Dermis microvascular lymphatic vessel endothelial cell (primary cell): ENCODE results near the gene MOXD1. TPM values are rescaled to one million over a fixed set of nuclear protein-coding genes. Genes with fewer than 3 reads are reported as not detected.
A peak's percentile ranks its signal among the peaks of the same experiment; 100 is the strongest.
"Not testable (repeated sequence)": the region's sequence is repeated elsewhere in the genome, so short reads cannot be mapped to it uniquely, and the experiment has no call there.

ENCODE experiments used
- DNase-seq, 2 donors: peaks; one replicate each; pipeline versions ENCODE4 v3.0.0 to v3.0.0-alpha.2; 2010; ENCODE audit warnings: low read depth in 2 of 2
- total RNA-seq: library from RNA; depleted of rRNA; stranded (reverse); fragments of >200 nt; gene quantifications from 2 replicates; pipeline ENCODE4 v1.2.1, GENCODE V29; 2014

MOXD1 gene
- total RNA-seq, 1 donor from 2014 or later = under 0.01 TPM

DNA sequence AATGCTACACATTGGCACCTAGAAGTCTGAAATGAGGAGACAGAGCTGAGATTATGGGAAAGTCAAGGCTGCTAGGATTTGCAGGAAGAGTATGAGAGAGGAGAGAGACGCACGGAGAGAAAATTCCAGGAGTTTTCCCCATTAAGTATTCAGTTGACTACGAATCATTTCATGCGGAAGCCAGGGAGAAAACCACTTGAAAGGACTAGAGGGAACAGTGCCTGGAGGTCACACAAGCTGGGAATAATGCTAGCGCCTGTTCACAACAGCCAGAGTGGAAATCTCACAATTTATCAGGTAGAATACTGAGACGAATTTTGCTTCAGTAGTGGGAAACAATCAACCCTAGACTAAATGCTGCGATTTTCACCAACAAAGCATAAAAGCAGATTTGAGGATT is 118.6 kb downstream of the MOXD1 start:
- DNase-seq = no peak

DNA sequence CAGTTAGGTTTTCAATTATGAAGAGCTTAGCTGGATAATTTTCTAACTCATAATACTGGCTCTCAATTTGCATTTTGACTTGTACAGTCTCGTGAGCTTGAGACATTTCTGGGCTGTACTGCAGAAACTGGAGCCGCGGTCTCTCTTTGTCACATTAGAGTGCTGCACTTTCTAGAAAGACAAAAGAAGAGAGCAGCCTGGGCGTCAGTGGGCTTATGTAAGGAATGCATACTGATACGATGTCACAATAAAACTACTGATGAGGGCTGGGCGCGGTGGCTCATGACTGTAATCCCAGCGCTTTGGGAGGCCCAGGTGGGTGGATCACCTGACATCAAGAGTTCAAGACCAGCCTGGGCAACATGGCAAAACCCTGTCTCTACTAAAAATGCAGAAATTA is 120.8 kb downstream of the MOXD1 start:
- DNase-seq = no peak

DNA sequence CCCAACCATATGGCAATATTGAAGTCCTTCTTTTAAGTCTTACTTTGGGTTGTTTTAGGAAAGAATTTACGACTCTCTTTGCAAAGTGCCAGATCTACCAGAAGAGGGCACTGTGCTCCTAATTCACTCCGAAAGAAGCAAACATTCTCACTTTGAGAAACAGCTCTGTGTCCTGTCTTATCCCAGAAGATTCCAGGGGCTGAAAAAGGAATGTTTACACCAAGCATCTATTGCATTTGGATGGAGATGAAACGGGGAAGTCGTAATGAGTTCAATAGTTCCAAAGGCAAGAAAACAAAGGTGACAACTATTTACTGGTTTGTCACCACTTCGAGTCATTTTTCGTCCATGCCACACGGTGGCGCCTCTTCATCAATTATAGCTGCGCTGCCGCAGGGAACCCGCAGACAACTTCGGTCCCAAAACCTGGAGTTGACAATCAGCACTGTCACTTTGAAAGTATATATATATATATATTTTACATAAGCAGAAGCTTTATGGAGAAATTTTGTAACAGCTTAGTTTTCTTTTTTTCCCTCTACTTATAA is 121.6 kb downstream of the MOXD1 start:
- DNase-seq = peak; percentile 46 to 67

DNA sequence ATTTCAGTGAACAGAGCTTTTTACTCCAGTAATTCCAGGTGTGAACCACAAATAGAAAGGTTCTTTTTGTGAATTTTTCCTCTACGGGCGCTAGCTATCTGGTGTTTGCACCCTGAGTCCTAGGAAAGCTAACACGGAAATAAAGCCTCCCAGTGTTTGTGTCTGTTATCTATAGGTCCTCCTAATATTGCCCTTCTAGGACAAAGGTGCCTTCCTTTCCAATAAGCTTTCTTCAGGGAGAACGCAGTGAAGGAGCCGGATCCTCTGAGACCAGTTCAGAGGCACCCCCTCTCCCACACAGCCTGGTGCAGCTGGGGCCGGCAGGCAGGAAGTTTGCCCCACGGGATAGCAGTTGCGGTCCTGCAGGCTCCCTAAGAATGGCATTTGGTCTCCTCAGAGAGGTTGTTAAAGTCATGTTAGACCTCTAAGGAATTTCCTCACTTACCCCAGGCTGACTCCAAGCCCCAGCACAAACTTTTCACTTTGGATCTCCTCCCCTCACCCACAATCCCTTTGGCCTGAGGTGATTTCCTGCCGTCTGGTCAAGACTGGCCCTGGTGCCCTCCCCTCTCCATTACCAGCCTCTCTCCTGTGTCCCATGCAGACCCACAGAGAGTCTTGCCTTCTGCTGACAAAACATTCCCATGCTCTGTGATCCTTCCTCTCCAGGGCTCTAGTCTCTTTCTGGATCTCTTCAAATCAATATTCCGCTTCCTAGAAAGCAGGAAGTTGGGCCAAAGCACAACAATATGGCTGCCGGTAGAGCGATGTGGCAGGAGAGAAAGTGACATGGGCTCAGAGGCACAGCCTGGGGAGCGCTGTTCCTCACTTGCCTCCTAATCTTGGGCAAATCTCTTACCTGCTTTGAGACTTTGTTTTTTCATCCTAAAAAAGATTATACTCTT is 126.0 kb downstream of the MOXD1 start:
- DNase-seq = no peak

DNA sequence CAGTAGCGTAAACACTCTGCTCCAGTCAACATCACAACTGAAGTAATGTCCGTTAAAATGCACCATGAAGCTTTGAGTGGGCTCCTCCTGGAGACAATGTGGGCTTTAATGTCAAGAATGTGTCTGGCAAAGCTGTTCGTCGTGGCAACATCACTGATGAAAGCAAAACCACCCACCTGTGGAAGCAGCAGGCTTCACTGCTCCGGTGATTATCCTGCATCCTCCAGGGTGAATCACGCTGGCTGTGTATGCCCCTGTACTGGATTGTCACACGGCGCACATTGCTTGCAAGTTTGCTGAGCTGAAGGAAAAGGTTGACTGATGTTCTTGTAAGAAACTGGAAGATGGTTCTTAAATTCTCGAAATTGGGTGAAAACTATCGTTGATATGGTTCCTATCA is 128.5 kb downstream of the MOXD1 start:
- no peak for DNase-seq

DNA sequence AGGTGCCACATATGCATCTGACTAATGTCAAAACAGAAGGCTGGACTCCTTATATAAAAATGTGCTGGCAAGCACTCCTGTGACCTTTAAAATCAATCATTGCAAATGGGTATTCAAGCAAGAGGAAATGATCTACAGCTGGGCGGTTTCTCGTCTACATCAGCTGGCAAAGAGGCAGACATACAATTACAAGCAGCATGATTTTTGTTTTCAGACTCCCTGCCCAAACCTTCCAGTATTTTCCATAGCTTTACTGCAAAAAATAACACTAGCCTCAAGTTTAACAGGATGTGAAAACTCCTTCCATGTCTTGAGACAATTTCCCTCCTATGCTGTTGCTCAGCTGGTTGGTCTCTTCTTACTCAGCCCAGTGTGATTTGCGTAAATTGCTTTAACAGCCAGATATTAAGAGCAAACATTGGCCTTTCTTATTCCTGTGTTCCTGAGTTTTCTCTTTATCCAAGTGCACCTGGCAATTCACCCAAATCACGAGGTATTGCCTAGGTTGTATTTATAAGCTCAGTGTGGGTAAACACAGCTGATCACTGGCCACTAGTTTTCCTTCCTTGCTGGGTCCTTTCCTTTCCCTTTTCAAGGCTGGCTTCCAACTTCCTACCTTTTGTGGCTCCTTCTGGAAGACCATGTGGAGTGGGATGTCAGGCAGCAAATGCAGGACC is 130.4 kb downstream of the MOXD1 start:
- peak in 1 of 2 donors; percentile 58 for DNase-seq

DNA sequence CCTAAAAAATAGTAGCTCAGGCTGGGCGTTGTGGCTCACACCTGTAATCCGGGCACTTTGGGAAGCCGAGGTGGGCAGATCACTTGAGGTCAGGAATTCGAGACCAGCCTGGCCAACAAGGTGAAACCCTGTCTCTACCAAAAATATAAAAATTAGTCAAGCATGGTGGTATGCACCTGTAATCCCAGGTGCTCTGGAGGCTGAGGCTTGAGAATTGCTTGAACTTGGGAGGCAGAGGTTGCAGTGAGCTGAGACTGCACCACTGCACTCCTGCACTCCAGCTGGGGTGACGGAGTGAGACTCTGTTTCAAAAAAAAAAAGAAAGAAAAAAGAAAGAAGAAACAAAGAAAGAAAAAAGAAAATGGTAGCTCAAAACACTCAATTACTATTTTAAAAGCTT is 132.6 kb downstream of the MOXD1 start:
- not testable (repeated sequence) for DNase-seq

DNA sequence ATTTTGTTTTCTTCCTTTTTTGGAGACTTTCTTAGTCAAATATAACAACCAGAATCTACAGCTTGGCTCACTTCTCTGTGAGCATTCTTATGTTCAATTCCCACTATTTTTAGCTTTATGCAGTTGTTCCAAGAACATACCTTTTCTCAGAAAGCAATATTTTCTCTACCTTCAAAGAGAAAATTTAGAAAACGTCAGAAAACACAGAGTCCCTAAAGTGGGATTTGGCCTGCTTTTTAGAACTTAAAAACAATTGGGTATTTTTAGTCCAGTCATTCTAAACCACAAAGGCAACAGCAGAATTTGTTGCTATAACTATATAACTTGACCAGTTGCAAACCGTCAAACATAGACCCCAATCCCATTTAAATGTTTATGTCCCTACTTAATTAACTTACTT is 133.1 kb downstream of the MOXD1 start:
- DNase-seq = no peak

DNA sequence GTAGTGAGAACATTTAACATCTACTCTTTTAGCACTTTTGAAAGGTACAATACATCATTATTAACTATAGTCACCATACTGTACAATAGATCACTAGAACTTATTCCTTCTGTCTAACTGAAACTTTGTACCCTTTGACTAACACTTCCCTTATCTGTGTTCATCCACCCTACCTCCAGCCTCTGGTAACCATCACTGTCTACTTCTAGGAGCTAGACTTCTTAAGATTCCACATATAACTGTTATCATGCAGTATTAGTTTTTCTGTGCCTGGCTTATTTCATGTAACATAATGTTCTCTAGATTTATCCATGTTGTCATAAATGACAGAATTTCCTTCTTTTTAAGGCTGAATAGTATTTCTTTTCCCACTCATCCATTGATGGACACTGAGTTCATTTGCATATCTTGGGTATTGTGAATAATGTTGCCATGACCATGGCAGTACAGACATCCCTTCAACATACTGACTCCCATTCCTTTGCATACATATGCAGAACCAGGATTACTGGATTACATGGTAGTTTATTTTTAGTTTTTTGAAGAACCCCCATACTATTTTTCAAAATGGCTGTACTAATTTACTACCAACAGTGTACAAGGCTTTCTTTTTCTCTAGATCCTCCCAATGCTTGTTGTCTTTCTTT is 135.7 kb downstream of the MOXD1 start:
- no peak for DNase-seq

DNA sequence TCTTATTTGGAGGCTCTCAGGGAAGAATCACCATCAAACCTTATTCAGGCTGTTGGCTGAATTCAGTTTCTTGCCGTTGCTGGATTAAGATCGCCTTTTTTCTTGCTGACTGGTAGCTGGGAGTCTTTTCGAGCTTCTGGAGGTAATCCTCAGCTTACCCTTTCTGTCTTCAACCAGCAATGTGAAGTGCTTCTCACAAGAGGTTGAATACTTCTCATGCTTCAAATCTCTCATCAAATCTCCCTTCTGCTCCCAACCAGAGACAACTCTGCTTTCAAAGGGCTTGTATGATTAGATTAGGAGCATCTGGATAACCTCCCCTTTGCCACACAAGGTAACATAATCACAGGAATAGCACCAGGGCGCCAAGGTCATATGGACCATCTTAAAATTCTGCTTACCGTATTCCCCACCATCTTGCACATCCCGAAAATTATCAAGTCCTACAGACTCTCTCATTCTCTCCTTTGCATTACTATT is 137.2 kb downstream of the MOXD1 start:
- no peak for DNase-seq

DNA sequence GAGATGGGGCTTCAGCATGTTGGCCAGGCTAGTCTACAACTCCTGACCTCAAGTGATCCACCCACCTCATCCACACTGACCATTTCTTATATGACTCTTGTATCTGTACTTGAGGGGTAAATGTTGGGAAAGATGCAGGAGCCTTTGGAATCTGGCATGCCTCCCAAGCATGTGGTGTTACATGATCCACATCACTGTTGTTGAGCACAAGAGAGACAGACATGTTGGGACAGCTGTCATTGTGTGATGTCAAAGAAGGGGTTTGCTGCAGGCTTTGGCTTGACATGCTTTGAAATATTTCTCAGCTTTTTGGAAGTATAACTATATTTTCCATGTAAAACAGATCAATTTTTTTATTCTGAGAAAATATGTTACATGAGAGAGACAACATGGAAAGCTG is 139.9 kb downstream of the MOXD1 start:
- no peak for DNase-seq

DNA sequence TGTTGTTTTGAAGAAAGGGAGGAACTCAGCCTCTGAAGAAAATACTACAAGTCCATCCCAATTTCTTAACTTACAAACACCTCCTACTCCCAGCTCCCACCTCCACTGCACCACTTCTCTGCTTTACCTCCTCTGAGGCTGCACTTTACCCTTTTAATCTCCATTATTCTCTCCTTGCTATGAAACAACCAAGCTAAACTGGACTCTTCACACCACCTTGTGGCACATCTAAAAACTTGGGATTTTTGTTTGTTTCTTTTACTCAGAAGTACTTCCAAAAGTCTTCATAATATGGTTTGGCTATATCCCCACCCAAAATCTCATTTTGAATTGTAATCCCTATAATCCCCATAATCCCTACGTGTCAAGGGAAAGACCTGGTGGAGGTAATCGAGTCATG is 142.2 kb downstream of the MOXD1 start:
- DNase-seq = peak; percentile 10 to 51

DNA sequence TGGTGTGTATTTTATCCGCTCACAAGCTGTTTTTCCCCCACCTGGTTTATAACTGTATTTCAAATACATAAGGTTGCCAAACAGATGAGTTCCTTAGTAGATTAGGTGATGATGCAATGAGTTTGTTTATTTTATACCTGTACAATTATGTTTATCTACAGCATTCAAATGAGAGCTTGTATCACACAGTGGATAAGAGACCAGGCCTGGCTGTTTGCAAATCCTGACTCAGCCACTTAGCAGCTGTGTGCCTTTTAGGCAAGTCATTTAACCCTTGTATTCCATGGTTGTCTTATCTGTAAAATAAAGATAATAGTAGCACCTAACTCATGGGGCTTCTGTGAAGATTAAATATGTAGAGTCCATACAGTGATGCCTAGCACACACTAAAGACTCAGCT is 143.7 kb downstream of the MOXD1 start:
- no peak for DNase-seq

DNA sequence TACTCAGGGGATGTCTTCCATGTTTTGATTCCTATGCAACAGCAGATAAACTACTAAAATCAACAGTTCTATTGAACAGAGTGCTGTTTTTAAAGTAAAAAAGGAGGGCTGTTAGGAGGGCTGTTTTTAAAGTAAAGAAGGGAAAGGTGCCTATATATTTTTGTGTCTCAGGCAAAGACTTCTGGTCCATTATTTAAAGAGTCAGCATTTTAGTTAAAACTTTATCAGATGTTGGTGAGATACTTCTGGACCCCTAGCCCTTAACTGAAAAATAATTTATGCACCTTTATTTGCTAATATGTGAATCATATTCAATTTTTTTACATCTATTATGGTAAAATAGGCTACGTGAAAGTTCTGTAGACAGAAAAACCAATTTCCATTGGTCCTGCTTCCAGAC is 144.8 kb downstream of the MOXD1 start:
- DNase-seq = no peak

DNA sequence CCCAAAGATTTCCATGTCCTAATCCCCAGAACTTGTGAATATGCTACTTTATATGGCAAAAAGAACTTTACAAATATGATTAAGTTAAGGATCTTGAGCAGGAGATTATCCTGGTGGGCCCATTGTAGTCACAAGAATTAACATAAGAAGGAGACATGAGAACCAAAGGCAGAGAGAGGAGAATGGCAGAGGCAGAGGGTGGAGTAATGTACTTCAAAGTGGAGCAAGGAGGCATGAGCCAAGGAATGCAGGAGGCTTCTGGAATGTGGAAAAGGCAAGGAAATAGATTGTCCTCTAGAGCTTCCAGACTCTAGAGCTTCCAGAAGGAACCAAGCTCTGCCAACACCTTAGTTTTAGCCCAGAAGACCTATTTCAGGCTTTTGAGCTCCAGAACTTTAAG is 147.4 kb downstream of the MOXD1 start:
- DNase-seq = no peak

DNA sequence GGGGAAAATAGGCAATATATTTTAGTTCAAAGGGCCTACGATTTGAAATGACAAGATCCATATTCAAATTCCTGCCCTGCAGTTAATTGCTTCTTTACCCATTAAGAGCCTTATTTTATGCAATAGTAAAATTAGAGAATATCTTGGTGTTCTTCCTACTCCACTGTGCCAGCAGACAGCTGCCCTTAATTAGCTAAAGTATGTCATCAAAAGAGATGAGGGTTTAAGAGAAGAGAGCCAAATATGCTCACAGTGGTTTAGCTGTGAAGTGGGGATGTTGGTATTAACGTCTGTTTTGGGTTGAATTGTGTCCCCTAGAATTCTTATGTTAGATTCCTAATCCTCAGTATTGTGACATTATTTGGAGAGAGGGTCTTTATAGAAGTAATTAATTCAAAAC is 148.1 kb downstream of the MOXD1 start:
- no peak for DNase-seq

DNA sequence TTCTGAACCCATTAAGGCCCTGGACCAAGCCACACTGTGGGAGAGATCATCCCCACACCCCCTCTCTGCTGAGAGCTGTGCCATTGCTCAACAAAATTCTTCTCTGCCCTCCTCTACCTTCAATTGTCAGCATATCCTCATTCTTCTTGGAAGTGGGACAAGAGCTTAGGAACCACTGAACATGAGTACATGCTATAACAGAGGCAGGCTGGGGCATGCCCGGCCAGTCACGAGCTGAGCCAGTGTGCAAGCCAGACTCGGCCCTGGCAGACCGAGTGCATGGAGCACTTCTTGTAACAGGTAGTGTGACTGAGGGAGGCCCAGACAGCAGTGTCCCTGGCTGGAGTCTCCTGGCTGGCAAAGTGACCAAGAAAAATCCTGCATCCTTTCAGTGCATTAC is 149.2 kb downstream of the MOXD1 start:
- DNase-seq = no peak

DNA sequence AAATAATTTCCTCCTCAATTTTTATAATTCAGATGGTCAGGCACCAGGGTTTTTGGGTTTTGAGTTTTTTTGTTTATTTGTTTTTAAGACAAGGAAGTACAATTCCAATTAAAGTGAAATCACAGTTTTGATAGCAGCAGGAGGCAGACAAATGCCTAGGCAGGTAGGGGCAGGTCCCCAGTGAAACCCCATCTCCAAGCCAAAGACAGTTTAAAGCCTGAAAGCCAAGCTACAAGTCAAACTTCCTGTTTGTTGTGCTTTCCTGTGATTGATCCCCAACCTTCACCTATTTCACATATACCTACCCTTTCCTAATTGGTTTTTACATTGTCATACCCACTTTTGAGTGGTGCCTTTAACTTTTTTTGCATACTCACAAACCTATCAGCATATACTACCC is 149.6 kb downstream of the MOXD1 start:
- no peak for DNase-seq

DNA sequence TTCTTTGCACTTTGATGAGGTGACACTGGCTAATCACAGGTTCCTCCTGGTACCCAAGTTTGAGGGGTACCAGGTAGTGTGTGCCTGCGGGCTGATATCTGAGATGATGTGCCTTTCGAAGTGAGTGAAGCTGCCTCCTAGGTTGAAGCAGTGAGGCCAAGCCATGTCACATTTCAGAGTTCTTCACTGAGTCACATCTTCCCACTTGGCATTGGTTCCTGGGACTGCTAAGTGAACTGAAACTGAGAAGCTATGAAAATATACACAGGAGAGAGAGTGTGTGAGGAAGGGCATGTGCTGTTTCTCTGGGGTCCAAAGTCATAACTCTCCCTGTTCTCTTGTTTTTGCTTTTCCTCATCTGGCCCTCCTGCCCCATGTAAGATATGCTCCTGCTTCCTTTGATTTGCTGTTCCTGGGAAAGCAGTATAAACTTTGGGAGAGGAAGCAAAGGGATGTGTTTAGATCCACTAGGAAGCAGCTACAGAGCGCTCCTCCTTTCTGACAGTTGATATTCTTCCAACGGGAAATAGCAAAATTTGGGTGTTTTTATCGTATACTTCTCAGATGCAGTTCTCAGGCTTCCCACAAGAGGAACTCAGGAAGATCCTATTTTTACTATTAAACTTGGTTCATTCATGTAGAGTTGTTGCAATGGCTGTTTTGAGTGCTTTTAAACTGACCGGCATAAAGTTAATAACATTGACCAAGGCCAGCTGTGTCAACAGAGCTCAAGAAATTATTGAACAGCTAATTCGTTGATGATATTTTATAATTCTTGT is 153.7 kb downstream of the MOXD1 start:
- DNase-seq = no peak

DNA sequence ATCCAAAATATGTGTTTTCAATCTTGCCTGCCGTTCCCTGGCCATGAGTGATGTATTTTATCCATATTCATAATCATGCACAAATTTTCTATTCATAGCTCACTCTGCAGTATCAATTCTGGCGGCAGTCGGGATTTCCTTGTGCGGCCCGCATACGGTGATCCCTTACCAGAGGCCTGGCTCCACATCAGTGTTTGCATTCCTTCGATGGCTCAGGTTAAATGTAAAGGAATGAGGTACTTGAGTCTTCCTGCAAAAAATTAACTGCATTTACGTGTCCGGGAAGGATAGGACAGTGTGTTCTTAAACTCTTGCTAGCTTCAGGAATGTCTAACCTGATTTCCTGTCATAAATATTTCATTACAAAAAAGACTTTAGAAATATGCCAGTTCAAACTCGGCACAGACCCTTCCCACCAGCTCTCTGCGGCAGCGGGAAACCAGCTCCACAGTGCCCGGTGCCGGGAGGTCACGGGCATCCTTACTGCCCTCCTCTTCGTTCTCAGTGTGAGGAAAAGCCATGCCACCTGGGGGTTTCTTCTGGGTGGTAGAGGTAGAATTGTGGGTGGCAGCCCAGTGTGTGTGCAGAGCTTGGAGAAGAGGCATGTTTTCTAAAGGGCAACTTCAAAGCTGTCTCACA is 154.5 kb downstream of the MOXD1 start:
- no peak for DNase-seq

DNA sequence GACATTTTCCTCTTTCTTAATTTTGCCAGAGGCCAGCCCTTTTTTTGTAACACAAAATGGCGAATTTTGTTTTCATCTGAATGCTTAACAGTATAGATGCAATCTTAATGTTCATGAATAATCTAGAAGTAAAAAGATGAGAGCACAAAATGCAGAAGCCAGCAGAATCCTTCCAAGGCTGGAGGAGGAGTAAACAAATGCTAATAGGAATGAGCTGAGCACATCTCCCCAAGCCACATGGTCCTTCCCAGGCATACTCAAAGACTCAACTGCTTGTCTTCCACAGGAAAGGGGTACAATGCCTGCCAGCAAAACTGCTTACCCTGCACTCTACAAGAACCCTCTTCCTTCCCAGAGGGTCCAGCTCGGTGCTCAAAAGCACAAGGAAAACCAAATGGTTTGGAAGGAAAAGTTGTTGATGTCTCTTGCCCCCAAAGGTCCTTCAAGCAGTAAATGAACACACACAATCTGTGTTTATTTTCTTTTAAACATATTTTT is 155.1 kb downstream of the MOXD1 start:
- DNase-seq = no peak
